Measurements from ENCODE around the gene CHST12. TPM values are rescaled to one million over a fixed set of nuclear protein-coding genes. Genes with fewer than 3 reads are reported as not detected.
A peak's percentile ranks its signal among the peaks of the same experiment; 100 is the strongest.

The CHST12 gene
- total RNA-seq, 1 donor from 2014 or later = 22.4 TPM

DNA sequence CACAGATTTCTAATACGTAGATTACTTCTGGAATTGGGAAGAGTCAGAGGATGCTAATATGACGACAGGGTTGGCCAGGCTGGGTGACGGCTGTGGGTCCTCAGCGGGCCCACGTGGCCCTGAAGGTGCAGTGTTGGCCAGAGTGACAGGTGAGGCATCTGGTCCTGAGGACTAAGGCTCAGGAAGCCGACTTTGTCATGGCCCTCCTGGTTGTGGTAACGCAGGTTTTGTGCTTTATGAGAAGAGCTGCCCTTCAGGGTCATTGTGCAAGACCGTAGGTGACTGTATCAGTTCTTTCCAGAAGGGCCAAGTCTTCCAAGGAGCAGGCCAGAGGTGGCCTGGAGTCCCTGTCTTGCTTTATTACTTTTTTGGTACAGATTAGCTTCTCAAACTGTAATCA lies 46.2 kb upstream of the CHST12 start:
- Mint-ChIP-seq H3K4me3 (peak overlapping the region; percentile 71), H3K36me3 (peaks cover 9% of the 10 kb centered on the region), H3K9me3 (no peaks in the 10 kb centered on the region), H3K27ac (peak overlapping the region; percentile 17), H3K4me1 (ENCODE audit: unreplicated experiment) (peaks cover 30% of the 10 kb centered on the region), H3K27me3 (peaks cover 3% of the 10 kb centered on the region)
- TF ChIP-seq, protein P1, sequence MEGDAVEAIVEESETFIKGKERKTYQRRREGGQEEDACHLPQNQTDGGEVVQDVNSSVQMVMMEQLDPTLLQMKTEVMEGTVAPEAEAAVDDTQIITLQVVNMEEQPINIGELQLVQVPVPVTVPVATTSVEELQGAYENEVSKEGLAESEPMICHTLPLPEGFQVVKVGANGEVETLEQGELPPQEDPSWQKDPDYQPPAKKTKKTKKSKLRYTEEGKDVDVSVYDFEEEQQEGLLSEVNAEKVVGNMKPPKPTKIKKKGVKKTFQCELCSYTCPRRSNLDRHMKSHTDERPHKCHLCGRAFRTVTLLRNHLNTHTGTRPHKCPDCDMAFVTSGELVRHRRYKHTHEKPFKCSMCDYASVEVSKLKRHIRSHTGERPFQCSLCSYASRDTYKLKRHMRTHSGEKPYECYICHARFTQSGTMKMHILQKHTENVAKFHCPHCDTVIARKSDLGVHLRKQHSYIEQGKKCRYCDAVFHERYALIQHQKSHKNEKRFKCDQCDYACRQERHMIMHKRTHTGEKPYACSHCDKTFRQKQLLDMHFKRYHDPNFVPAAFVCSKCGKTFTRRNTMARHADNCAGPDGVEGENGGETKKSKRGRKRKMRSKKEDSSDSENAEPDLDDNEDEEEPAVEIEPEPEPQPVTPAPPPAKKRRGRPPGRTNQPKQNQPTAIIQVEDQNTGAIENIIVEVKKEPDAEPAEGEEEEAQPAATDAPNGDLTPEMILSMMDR (conservative IDR thresholded peaks at IDR 0.05) = no peak
- DNase-seq (ENCODE audit: extremely low spot score, unreplicated experiment) = no peak

DNA sequence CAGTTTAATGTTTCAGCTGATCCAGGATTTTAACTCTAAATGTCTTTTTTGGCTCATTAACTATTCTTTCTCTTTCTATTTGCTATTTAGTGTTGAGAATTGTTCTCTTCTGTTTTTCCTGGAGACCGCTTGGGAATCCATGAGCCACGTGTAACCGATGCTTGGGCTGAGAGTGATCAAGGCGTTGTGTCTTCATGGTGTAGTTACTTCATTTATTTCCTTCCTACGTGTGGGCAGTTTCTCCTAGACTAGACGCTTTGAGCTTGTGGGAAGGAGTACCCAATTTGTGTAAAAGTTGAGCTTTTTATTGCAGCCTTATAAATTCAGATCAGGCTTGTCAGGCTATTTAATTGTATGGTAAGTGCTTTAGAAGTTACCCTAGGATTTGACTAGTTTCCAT lies 45.8 kb upstream of the CHST12 start:
- TF ChIP-seq, protein P1 (conservative IDR thresholded peaks at IDR 0.05) = no peak
- Mint-ChIP-seq H3K4me3 (peak overlapping the region; percentile 71), H3K4me1 (ENCODE audit: unreplicated experiment) (peaks cover 30% of the 10 kb centered on the region), H3K9me3 (no peaks in the 10 kb centered on the region), H3K27ac (peak overlapping the region; percentile 17), H3K27me3 (peaks cover 3% of the 10 kb centered on the region), H3K36me3 (peaks cover 12% of the 10 kb centered on the region)
- DNase-seq (ENCODE audit: extremely low spot score, unreplicated experiment) = no peak

DNA sequence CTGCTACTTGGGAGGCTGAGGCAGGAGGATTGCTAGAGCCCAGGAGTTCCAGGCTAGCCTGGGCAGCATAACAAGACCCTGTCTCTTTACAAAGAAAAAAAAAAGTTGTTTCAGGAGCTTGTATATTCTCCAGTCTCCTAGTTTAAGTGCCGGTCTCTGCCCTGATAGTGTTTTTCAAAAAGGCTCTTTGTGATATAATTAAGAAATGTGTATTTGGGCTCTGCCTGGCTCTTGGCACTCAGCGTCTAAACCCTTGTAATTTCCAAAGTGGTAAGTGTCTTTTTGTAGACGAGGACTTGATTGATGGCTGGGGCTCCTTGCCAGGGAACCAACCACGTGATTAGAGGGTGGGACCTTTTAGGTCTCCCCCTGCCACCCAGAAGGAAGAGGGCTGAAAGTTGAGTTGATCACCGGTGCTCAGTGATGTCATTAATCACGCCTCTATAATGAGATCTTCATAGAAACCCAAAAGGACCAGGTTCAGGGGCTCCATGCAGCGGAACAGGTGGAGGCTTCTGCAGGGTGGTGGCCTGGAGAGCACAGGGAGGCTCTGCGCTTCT lies 44.4 kb upstream of the CHST12 start:
- H3K4me3 Mint-ChIP-seq = peak overlapping the region; percentile 61
- peaks cover 30% of the 10 kb centered on the region for H3K4me1 Mint-ChIP-seq (ENCODE audit: unreplicated experiment)
- H3K9me3 Mint-ChIP-seq = no peaks in the 10 kb centered on the region
- TF ChIP-seq, protein P1 (conservative IDR thresholded peaks at IDR 0.05) = no peak
- peaks cover 3% of the 10 kb centered on the region for H3K27me3 Mint-ChIP-seq
- no peak overlapping the region for H3K27ac Mint-ChIP-seq
- H3K36me3 Mint-ChIP-seq = peaks cover 12% of the 10 kb centered on the region
- DNase-seq (ENCODE audit: extremely low spot score, unreplicated experiment) = no peak

DNA sequence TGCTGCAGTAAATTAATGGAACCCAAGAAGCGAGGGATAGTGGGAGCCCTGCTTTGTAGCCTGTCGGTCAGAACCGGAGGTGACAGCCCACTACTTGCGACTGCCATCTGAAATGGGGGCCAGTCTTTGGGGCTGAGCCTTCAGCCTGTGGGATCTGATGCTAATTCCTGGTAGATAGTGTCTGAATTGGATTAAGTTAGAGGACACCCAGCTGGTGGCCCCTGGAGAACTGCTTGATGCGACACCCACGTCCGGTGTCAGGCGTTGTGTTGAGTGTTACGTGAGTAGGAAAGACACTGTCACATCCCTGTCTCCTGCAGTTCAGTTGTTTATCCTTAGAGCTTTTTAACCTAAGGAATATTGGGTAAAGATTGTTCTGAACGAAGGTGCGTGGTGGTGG lies 43.8 kb upstream of the CHST12 start:
- H3K27me3 Mint-ChIP-seq = no peaks in the 10 kb centered on the region
- H3K9me3 Mint-ChIP-seq = no peaks in the 10 kb centered on the region
- H3K27ac Mint-ChIP-seq = no peak overlapping the region
- H3K36me3 Mint-ChIP-seq = peaks cover 8% of the 10 kb centered on the region
- DNase-seq (ENCODE audit: extremely low spot score, unreplicated experiment) = no peak
- TF ChIP-seq, protein P1 (conservative IDR thresholded peaks at IDR 0.05) = no peak
- H3K4me3 Mint-ChIP-seq = no peak overlapping the region
- peaks cover 30% of the 10 kb centered on the region for H3K4me1 Mint-ChIP-seq (ENCODE audit: unreplicated experiment)

DNA sequence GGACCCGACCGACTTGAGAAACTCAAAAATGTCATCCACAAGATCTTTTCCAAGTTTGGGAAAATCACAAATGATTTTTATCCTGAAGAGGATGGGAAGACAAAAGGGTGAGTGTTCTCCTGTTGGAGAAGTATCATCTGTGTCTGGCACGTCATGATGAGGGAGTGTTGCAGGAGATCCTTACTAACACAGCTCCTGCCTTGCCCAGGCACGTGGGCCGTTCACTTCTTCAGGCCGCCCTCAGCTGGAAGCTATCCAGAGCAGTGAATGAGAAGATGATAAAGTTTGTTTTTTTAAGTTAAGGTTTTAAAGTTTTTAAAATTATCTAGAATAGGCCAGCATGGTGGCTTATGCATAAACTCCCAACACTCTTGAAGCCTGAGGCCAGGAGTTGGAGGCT lies 42.6 kb upstream of the CHST12 start:
- peaks cover 29% of the 10 kb centered on the region for H3K4me1 Mint-ChIP-seq (ENCODE audit: unreplicated experiment)
- peak overlapping the region; percentile 2 for H3K27ac Mint-ChIP-seq
- DNase-seq (ENCODE audit: extremely low spot score, unreplicated experiment) = no peak
- H3K9me3 Mint-ChIP-seq = no peaks in the 10 kb centered on the region
- TF ChIP-seq, protein P1 (conservative IDR thresholded peaks at IDR 0.05) = no peak
- peaks cover 14% of the 10 kb centered on the region for H3K36me3 Mint-ChIP-seq
- H3K27me3 Mint-ChIP-seq = no peaks in the 10 kb centered on the region
- no peak overlapping the region for H3K4me3 Mint-ChIP-seq
